GM12878 (cell line): ENCODE measurements around the gene ARL6IP5. TPM values are rescaled to one million over a fixed set of nuclear protein-coding genes. Genes with fewer than 3 reads are reported as not detected.
A peak's percentile ranks its signal among the peaks of the same experiment; 100 is the strongest.

ENCODE experiments used
- CBX5 ChIP-seq: sonication (generic); IDR thresholded peaks from 2 replicates; pipeline ENCODE4 v1.6.1; 2016; ENCODE audit warnings: low read depth, moderate library complexity, mild to moderate bottlenecking, inconsistent platforms
- GABPA ChIP-seq: IDR thresholded peaks from 2 replicates; pipeline ENCODE4 v1.6.1; 2014; ENCODE audit warnings: antibody characterized with exemption, low read depth, mild to moderate bottlenecking, inconsistent platforms
- HDGF ChIP-seq: fragments of 450-650 bp; IDR thresholded peaks from 2 replicates; pipeline ENCODE4 v1.6.1; 2016; ENCODE audit warnings: antibody characterized with exemption
- IKZF1 ChIP-seq: fragments of 450-650 bp; conservative IDR thresholded peaks from 2 replicates; pipeline ENCODE4 v1.6.1; 2017; ENCODE audit warnings: antibody characterized with exemption, mild to moderate bottlenecking
- IRF4 ChIP-seq: IDR thresholded peaks from 2 replicates; pipeline ENCODE4 v1.6.1; 2011; ENCODE audit warnings: low read depth, low read length
- LARP7 ChIP-seq: fragments of 450-650 bp; IDR thresholded peaks from 2 replicates; pipeline ENCODE4 v1.6.1; 2017; ENCODE audit warnings: mild to moderate bottlenecking
- POLR2AphosphoS5 ChIP-seq: IDR thresholded peaks from 2 replicates; pipeline ENCODE4 v1.6.1; 2011; ENCODE audit warnings: mild to moderate bottlenecking, low read length, inconsistent platforms
- POU2F2 ChIP-seq: IDR thresholded peaks from 3 replicates; pipeline ENCODE4 v1.6.1; 2011; ENCODE audit warnings: low read depth, mild to moderate bottlenecking, low read length, borderline replicate concordance
- RELA ChIP-seq: fragments of 450-650 bp; IDR thresholded peaks from 2 replicates; pipeline ENCODE4 v1.8.0; 2014; ENCODE audit warnings: borderline replicate concordance; ENCODE audit not compliant: partially characterized antibody
- SIX5 ChIP-seq: IDR thresholded peaks from 2 replicates; pipeline ENCODE4 v1.6.1; 2011; ENCODE audit warnings: mild to moderate bottlenecking, low read depth, low read length, moderate library complexity; ENCODE audit not compliant: severe bottlenecking
- SMAD1 ChIP-seq: fragments of 450-650 bp; IDR thresholded peaks from 2 replicates; pipeline ENCODE4 v1.6.1; 2018; ENCODE audit warnings: mild to moderate bottlenecking, low read depth; ENCODE audit not compliant: partially characterized antibody
- SMAD5 ChIP-seq: IDR thresholded peaks from 2 replicates; pipeline ENCODE4 v1.6.1; 2016; ENCODE audit warnings: antibody characterized with exemption, low read depth
- SMC3 ChIP-seq: IDR thresholded peaks from 2 replicates; pipeline ENCODE4 v1.6.1; 2011; ENCODE audit warnings: low read length, improper control_type of control experiment, borderline replicate concordance
- SPI1 ChIP-seq: IDR thresholded peaks from 2 replicates; pipeline ENCODE4 v1.6.1; 2011; ENCODE audit warnings: low read depth, mild to moderate bottlenecking, low read length, moderate library complexity, borderline replicate concordance; ENCODE audit not compliant: insufficient read depth
- TCF12 ChIP-seq: IDR thresholded peaks from 2 replicates; pipeline ENCODE4 v1.6.1; 2011; ENCODE audit warnings: low read depth, mild to moderate bottlenecking, low read length
- ZNF622 ChIP-seq: fragments of 450-650 bp; IDR thresholded peaks from 2 replicates; pipeline ENCODE4 v1.6.1; 2017; ENCODE audit warnings: mild to moderate bottlenecking, inconsistent platforms
- polyA plus RNA-seq, 11 experiments: library from polyadenylated mRNA; depleted of rRNA in 4 of 11; unstranded in 6 of 11; stranded (reverse) in 5 of 11; fragments of >200 nt; fragmentation: Nextera tagmentation in 4 of 11; fragmentation: Illumina TruSeq in 1 of 11; extraction: Ambion mirVana in 4 of 11; extraction: Trizol in 1 of 11; gene quantifications; 1 replicate in 1 of 11; 2 replicates in 10 of 11; pipeline versions ENCODE4 v1.2.1 to v1.2.3, GENCODE V29; 2011 to 2016; ENCODE audit warnings: inconsistent platforms in 2 of 11, missing spikeins in 2 of 11, low read depth in 1 of 11
- total RNA-seq, 4 experiments: library from RNA; depleted of rRNA in 3 of 4; stranded (reverse); fragments of >200 nt in 3 of 4; fragmentation: Illumina TruSeq in 1 of 4; extraction: Trizol in 1 of 4; gene quantifications; 2 replicates each; pipeline versions ENCODE4 v1.2.1 to v1.2.3, GENCODE V29; 2013 to 2021
- TF ChIP-seq, protein P1 (sequence below): fragments of 450-650 bp; formaldehyde crosslinking; IDR thresholded peaks from 2 replicates; pipeline ENCODE4 v1.5.0; 2022; ENCODE audit warnings: mild to moderate bottlenecking, missing genetic modification characterization
- TF ChIP-seq, protein P2 (sequence below): fragments of 150-350 bp; IDR thresholded peaks from 2 replicates; pipeline ENCODE4 v1.6.1; 2014; ENCODE audit warnings: mild to moderate bottlenecking, low read depth, low read length
- TF ChIP-seq, protein P3 (sequence below): IDR thresholded peaks from 2 replicates; pipeline ENCODE4 v1.6.1; 2011; ENCODE audit warnings: borderline replicate concordance, low read depth, mild to moderate bottlenecking, moderate library complexity, mixed read lengths, low read length; ENCODE audit not compliant: insufficient read depth; ENCODE audit errors: extremely low read length

The ARL6IP5 gene
- total and polyA plus RNA-seq, 10 of the 15 experiments (the other 5 are each of a cell fraction or from before 2014, with no cell fraction given) = 78.2 to 310 (median 148) TPM

DNA sequence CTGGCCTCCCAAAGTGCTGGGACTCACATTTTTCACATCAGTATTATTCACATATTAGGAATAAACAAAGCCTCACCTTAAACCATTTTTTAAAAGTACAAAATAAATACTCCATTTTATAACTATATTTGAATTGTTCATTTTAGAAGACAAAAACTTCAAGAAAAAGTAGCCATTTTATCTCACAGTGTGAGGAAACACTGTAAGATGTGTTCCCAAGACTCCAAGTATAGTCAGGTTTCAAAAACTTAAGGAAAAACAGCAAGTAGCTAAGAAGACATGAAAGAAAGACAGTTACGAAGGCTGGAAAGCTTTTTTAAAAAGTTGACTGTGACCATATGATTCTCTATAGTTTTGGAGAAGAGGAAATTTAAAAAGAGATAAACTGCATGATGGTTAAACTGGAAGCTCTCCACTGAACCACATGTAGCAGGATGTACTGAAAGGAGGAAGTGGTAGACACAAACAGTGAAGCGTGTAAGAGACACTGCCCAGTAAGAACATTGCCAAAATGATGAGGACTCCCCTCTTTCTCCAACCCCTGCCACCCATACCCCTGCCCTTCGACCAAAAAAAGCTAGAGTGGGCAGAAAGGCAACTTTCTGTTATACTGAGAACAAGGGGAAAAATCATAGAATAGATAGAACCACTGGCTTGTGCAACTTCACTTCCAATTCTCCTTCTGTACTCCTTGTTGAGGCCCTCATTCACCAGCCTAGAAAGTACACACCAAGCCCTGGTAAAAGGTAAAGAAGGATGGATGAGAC is 26.4 kb upstream of the ARL6IP5 start (continued):
- TF ChIP-seq, protein P1, sequence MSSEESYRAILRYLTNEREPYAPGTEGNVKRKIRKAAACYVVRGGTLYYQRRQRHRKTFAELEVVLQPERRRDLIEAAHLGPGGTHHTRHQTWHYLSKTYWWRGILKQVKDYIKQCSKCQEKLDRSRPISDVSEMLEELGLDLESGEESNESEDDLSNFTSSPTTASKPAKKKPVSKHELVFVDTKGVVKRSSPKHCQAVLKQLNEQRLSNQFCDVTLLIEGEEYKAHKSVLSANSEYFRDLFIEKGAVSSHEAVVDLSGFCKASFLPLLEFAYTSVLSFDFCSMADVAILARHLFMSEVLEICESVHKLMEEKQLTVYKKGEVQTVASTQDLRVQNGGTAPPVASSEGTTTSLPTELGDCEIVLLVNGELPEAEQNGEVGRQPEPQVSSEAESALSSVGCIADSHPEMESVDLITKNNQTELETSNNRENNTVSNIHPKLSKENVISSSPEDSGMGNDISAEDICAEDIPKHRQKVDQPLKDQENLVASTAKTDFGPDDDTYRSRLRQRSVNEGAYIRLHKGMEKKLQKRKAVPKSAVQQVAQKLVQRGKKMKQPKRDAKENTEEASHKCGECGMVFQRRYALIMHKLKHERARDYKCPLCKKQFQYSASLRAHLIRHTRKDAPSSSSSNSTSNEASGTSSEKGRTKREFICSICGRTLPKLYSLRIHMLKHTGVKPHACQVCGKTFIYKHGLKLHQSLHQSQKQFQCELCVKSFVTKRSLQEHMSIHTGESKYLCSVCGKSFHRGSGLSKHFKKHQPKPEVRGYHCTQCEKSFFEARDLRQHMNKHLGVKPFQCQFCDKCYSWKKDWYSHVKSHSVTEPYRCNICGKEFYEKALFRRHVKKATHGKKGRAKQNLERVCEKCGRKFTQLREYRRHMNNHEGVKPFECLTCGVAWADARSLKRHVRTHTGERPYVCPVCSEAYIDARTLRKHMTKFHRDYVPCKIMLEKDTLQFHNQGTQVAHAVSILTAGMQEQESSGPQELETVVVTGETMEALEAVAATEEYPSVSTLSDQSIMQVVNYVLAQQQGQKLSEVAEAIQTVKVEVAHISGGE = no peak
- TF ChIP-seq SMAD1 (no peak), POLR2AphosphoS5 (no peak), SIX5 (no peak), SMC3 (no peak), LARP7 (no peak), IRF4 (0 out of 2 replicates have a peak, but pooled peaks have one; percentile 28), SPI1 (peak; percentile 95), GABPA (no peak), POU2F2 (no peak), TCF12 (no peak), SMAD5 (no peak), RELA (no peak), HDGF (no peak), IKZF1 (no peak), ZNF622 (no peak), CBX5 (no peak)
- TF ChIP-seq, protein P2, sequence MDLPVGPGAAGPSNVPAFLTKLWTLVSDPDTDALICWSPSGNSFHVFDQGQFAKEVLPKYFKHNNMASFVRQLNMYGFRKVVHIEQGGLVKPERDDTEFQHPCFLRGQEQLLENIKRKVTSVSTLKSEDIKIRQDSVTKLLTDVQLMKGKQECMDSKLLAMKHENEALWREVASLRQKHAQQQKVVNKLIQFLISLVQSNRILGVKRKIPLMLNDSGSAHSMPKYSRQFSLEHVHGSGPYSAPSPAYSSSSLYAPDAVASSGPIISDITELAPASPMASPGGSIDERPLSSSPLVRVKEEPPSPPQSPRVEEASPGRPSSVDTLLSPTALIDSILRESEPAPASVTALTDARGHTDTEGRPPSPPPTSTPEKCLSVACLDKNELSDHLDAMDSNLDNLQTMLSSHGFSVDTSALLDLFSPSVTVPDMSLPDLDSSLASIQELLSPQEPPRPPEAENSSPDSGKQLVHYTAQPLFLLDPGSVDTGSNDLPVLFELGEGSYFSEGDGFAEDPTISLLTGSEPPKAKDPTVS = no peak
- TF ChIP-seq, protein P3, sequence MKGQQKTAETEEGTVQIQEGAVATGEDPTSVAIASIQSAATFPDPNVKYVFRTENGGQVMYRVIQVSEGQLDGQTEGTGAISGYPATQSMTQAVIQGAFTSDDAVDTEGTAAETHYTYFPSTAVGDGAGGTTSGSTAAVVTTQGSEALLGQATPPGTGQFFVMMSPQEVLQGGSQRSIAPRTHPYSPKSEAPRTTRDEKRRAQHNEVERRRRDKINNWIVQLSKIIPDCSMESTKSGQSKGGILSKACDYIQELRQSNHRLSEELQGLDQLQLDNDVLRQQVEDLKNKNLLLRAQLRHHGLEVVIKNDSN = no peak
